GM23338 (cell line): ENCODE results near the gene LEFTY2.

ENCODE experiments used
- CREB1 ChIP-seq: fragments of 250-450 bp; sonication (Bioruptor Pico); IDR thresholded peaks from 2 replicates; pipeline ENCODE4 v1.5.0; 2020; ENCODE audit warnings: low read depth, mild to moderate bottlenecking, moderate library complexity
- CTCF ChIP-seq, 2 experiments: fragments of 200-600 bp in 1 of 2; sonication (generic) in 1 of 2; conservative IDR thresholded peaks; 2 replicates each; pipeline versions ENCODE4 v1.5.1 to v1.6.1; 2016 to 2017; ENCODE audit warnings: antibody characterized with exemption in 2 of 2, low read depth in 2 of 2, mild to moderate bottlenecking in 2 of 2, moderate library complexity in 1 of 2
- ETS1 ChIP-seq: IDR thresholded peaks from 2 replicates; pipeline ENCODE4 v1.6.1; 2016; ENCODE audit warnings: antibody characterized with exemption
- EZH2 ChIP-seq: fragments of 200-600 bp; sonication (generic); IDR thresholded peaks from one replicate; pipeline ENCODE4 v1.8.0; 2017; ENCODE audit warnings: antibody characterized with exemption, mild to moderate bottlenecking, low read depth; ENCODE audit not compliant: unreplicated experiment
- EZH2phosphoT487 ChIP-seq: fragments of 200-600 bp; sonication (generic); IDR thresholded peaks from one replicate; pipeline ENCODE4 v1.8.1; 2018; ENCODE audit warnings: antibody characterized with exemption; ENCODE audit not compliant: unreplicated experiment
- JUNB ChIP-seq: IDR thresholded peaks from one replicate; pipeline ENCODE4 v1.6.1; 2016; ENCODE audit warnings: antibody characterized with exemption; ENCODE audit not compliant: unreplicated experiment
- NANOG ChIP-seq: IDR thresholded peaks from 2 replicates; pipeline ENCODE4 v1.6.1; 2016; ENCODE audit warnings: antibody characterized with exemption, borderline replicate concordance
- POLR2AphosphoS5 ChIP-seq: IDR thresholded peaks from 2 replicates; pipeline ENCODE4 v1.6.1; 2016; ENCODE audit warnings: antibody characterized with exemption, low read depth
- REST ChIP-seq: IDR thresholded peaks from one replicate; pipeline ENCODE4 v1.6.1; 2018; ENCODE audit warnings: antibody characterized with exemption; ENCODE audit not compliant: unreplicated experiment
- STAT1 ChIP-seq: IDR thresholded peaks from one replicate; pipeline ENCODE4 v1.6.1; 2016; ENCODE audit warnings: antibody characterized with exemption; ENCODE audit not compliant: unreplicated experiment
- ZNF114 ChIP-seq: fragments of 250-450 bp; sonication (Bioruptor Pico); IDR thresholded peaks from 2 replicates; pipeline ENCODE4 v1.5.0; 2020; ENCODE audit warnings: mild to moderate bottlenecking, moderate library complexity
- ZNF331 ChIP-seq: fragments of 250-450 bp; sonication (Bioruptor Pico); IDR thresholded peaks from 2 replicates; pipeline ENCODE4 v1.5.0; 2020; ENCODE audit warnings: low read depth, mild to moderate bottlenecking, moderate library complexity
- ZNF462 ChIP-seq: fragments of 250-450 bp; sonication (Bioruptor Pico); IDR thresholded peaks from 2 replicates; pipeline ENCODE4 v1.5.0; 2020; ENCODE audit warnings: mild to moderate bottlenecking, moderate library complexity

- TF ChIP-seq EZH2phosphoT487: no peak
- TF ChIP-seq CTCF (conservative IDR thresholded peaks at IDR 0.05; ENCODE audit: low read depth in 2 of 2): no peak
- TF ChIP-seq EZH2: no peak
- no peak for TF ChIP-seq ZNF331 (CRISPR knock-in tag)
- no peak for TF ChIP-seq REST
- no peak for TF ChIP-seq NANOG
- no peak for TF ChIP-seq STAT1
- no peak for TF ChIP-seq ETS1
- TF ChIP-seq ZNF462 (CRISPR knock-in tag): no peak
- no peak for TF ChIP-seq POLR2AphosphoS5
- TF ChIP-seq ZNF114 (CRISPR knock-in tag): no peak
- no peak for TF ChIP-seq JUNB
- no peak for TF ChIP-seq CREB1 (CRISPR knock-in tag)
Observed at GRCh38 chr1:225897595-225898514, 43.2 kb downstream of the LEFTY2 start.
